Measurements from ENCODE around the gene SMIM33.
"Not testable (repeated sequence)": the region's sequence is repeated elsewhere in the genome, so short reads cannot be mapped to it uniquely, and the experiment has no call there.

SMIM33 gene

DNA sequence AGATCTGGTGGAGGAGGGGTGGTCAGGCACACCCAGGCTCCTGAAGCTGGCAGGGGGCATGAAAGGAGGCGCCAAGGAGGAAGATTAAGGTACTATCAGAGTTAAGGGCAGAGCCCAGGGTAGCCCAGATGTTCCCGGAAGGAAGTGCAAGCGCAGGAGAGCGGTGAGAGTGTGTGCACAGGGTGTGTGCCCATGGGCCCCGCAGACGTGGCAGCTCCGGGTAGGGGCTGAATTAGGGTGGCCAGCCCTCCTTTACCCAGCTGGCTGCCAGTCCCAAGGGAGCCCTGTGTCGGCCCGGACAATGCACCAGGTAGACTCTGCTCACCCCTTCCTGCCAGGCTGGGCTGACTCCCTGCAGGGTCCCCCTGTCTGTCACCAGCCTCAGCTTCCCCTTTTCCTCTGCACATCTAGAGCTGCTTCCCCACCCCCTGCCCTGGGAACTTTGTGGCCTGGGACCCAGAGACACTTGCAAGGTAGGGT, at the start of gene SMIM33:
SMIM33 (plus strand) TSS at position 184 of the 480 bp plus-strand sequence; CDS start at position 302, 118 bp downstream.
- DNase-seq = no peak

DNA sequence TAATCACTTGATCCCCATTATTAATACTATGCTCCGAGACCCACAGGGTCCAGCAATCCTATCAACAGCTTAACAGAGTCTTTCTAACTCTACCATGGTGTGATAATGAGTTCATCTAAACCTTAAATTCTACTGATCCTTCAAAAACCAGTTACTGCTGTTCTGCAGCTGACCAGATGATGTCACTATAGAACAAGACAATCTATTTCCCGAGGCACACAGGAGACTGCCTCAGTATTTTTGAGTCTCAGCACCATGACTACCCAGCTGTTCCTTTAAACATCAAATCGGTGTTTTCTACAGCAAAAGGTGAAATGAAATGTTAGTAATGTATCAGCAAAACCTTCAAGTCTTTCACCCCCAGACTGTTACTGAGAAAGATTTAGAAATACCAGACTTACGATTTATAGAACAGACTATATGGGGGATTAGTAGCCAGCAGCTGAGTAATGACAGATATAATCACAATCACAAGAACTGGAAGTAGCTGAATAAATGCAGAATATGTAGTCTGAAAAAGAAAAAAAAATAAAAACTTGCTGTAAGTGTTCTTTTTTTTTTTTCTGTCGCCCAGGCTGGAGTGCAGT, 48.4 kb upstream of the SMIM33 start:
- DNase-seq = peak in 12 of 58 donors; percentile 10 to 75 (median 20)

DNA sequence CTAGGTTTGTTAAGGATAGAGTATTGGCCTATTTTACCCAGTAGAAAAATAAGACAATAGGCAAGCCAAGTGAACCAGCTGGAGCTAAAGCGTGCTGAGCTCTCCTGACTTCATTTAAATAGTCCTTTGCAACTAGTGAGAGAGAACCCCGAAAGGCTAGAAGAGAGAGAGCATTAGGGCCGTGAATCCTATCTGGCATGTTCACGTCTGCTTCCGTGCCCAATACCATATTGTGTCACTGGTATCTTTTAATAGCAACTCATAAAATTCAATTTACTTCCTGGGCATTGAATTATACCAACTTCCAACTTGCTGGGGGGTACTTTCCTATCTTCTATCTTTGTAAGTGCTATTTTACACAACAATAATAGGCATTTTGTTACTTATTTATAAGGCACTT, 45.3 kb upstream of the SMIM33 start:
- no peak for DNase-seq

DNA sequence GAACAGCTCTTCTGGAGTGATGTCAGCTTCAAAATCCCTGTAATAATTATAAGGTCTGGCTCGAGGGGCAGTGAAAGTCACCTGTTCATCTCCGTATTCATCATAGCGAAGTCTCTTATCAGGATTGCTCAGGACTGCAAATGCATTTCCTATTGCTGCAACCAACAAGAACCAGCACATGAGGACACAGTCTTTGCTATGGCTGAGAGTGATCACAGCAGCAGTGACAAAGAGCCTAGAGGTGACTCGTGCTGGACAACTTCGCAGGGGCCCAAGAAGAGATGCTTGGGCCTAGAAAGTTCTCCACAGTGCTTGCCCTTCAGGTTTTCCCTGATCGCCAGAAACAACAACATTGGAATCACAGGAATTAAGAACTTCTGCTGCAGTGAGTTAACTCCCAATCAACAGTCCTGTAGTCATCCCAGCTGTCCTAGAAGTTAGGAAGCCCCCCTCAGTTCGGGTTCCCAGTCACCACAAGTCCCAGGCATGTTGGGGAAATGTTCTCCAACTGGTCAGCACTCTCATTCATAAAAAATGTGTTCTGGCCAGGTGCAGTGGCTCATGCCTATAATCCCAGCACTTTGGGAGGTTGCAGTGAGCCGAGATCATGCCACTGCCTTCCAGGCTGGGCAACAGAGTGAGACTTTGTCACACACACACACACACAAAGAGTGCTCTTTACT, 44.5 kb upstream of the SMIM33 start:
- no peak for DNase-seq

DNA sequence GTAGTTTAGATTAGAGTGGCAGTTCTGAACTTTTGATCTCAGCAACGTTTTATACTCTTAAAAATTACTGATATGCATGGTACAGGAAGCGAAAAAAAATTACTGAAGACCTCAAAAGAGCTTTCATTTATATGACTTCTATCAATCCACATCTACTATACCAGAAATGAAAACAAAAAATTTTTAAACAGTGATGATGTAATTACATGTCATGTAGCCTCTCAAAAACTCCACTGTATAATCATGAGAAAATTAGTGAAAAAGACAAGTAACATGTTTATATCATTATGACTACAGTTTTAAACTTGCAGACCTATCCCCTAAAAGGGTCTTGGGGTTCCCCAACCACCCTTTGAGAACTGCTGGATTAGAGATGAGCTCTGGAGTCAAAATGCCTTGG, 40.8 kb upstream of the SMIM33 start:
- DNase-seq = no peak

DNA sequence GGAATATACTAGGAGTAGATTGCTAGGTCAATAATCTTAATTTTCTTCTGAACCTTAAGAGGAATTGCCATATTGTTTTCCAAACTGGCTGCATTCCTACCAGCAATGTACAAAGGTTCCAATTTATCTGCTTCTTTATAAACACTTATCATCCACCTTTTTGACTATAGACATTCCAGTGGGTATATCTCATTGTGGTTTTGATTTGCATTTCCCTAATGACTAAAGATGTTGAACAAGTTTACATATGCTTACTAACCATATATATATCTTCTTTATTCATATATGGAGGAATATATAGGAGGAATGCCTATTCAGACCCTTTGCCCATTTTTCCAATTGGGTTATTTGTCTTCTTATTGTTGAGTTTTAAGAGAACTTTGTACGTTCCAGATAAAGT, 39.1 kb upstream of the SMIM33 start:
- DNase-seq = no peak

DNA sequence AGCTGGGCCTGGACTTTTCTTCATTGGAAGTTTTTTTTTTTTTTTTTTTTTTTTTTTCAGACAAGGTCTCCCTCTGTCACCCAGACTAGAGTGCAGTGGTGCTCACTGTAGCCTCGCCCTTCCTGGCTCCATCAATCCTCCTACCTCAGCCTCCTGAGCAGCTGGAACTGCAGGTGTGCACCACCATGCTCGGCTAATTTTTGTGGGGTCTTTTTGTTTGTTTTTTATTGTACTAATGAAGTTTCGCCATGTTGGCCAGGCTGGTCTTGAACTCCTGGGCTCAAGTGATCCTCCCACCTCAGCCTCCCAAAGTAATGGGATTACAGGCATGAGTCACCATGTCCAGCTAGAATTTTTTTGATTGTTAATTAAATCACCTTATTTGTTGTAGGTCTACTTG, 35.1 kb upstream of the SMIM33 start:
- no peak for DNase-seq

DNA sequence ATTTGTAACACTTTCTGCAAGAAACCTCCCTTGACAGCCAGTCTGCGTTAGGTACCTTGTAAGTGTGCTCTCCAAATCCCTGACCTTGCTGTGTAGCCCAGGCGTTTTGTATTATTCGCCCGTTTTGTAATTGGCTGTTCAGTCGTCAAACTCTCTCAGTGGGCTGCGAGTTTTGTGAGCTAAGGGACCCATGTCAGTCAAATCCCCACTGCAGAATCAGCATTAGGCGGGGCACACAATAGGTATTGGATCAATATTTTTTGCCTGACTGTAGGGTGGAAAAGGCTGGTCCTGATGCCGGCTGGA, 32.1 kb upstream of the SMIM33 start:
- DNase-seq = no peak

DNA sequence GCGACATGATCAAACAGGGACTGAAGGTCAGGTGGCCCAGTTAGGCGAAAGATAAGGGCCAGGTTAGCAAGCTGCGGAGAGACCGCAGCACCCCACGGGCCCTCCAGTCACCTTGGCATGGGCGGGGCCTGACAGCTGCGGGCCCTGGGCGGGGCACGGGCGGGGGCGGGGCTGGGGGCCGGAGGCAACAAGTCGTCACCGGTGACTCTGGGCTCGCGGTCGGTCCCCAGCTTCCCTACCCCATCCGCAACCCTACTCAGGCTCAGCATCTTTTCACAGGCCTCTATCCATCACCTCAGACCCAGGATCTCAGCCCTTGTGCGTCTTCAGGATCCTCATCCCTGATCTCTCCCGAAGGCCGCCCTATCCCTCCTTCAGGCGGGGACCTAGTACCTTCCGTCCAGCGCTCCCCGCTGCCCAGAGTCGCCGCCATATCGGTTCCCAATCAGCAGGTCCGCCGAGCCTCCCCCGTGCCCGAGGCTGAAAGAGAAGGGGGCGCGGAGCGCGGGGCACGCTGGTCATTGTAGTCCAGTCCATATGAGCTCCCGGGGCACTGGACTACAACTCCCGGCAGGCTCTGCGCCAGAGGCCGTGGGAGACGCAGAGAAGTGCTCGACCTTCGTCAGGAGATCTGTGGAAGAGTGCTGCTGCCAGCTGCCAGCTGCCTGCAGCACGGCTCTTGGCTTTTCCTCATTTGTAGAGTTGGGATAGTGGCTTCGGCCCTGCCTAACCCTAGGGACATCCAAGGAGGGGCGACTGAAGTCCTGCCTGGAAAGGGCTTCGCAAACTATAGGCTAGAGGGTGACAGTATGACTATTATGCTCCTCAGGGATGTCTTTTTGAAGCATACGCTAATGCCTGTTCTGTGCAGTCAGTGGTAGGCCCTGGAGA, 31.5 kb upstream of the SMIM33 start, which contains the start of gene DNAJC18:
DNAJC18 (minus strand) TSS at position 513 of the 891 bp plus-strand sequence; CDS start at position 433, 80 bp downstream.
- peak; percentile 66 to 98 (median 92) for DNase-seq

DNA sequence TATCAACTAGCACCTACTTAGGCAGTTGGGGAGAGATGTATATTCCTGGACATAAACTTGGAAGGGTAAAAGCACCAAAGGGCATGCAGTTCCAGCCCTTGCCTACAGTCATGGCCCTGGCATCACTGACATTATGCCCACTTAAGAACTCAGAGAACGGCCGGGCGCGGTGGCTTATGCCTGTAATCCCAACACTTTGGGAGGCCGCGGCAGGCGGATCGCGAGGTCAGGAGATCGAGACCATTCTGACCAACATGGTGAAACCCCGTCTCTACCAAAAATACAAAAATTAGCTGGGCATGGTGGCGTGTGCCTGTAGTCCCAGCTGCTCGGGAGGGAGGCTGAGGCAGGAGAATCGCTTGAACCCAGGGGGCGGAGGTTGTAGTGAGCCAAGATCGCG, 30.4 kb upstream of the SMIM33 start:
- not testable (repeated sequence) for DNase-seq

DNA sequence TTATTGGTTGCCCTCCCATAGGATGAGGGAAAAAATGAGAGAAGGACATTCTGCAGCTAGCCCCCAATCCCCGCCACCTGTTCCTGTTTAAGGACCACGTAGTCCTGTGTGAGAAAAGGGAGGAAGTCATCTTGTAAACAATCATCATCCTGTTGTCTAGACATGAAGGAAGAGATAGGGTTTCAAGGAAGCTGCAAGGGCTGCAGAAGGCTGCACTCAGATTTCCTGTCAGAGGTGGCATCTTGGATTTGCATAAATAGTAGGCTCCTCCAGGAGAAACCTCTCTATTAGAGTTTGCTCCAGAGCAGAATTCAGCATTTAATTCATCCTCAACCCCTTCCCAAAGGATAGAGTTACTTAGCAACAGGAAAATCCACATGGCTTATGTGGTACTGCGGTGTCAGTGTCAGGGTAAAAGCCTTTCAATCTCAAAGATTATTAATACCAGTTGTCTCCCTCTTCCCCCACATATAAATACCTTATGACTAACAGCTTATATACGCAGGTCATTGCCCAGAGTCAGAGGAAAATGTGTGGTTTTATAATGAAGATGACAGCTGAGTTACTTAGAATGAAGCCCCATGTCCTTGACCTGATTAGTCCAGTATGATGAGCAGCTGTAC, 26.9 kb upstream of the SMIM33 start:
- no peak for DNase-seq

DNA sequence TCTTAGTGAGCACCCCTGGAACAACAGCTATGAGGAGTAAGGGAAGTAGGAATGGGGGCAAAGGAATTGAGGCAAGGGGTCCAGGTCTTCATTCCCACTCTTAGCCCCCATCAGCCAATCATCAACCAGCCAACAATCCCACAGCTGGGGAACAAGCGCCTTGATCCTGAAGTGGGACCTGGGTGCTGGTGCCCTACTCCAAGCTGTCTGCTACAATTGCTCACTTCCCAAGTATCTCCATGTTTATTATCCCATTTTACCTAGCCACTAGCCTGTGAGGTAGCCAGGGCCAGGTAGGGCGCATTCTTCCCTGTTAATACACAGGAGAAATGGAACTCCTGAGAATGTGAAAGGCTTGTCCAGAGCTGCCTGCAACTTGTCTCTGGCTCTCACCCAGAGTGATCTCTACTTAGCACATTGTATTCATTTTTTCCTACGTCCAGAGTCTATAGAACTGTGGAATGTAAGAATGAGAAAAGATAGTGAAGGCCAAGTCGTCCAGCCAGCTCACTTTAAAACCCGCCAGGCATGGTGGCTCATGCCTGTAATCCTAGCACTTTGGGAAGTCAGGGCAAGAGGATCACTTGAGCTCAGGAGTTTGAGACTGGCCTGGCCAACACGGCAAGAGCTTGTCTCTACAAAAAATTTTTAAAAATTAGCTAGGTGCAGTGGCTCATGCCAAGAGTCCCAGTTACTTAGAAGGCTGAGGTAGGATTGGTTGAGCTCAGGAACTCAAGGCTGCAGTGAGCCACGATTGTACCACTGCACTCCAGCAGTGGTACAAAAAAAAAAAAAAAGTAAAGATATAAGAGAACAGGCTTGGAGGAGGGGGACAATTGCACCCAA, 25.3 kb upstream of the SMIM33 start:
- no peak for DNase-seq

DNA sequence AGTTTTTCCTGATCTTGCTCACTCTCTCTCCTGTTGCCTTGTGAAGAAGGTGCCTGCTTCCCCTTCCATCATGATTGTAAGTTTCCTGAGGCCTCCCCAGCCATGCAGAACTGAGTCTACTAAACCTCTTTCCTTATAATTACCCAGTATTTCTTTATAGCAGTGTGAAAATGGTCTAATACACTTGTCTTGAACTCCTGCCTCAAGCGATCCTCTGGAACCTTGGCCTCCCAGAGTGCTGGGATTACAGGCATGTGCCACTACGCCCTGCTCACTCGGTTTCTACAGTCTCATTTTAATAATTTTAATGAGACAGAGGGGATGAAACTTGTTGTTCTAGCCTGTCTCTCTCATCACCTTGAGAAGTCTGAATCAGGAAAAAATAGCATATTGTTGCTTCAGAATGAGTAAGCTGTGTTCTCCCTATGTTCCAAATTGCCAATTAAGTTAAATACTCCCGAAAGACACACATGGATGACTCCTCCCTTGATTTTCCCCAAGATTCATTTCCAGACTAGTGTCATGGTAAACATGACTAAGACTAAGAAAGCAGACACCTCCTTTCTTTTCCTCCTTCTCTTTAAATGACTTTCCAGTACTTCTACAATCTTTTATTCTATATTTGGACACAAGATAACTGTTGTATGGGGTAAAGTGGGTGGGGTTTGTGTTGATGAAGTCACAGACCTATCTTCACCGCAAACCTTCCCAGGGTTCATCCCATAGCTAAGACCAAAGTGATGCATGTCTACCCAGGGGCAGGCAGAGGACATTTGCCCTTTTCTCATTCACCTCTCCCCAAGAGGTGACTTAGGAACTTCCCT, 23.6 kb upstream of the SMIM33 start:
- no peak for DNase-seq

DNA sequence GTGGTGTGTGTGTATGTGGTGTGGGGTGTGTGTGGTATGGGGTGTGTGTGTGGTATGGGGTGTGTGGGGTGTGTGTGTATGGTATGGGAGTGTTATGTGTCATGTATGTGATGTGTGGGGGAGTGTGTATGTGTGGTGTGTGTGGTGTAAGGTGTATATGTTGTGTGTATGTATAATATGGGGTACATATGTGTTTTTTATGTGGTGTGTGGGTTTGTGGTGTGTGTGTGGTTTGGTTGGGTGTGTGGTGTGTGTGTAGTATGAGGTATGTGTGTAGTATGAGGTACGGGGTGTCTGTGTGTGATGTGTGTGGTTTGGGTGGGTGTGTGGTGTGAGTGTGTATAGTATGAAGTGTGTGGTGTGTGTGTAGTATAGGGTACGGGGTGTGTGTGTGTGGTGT, 19.6 kb upstream of the SMIM33 start:
- no peak for DNase-seq

DNA sequence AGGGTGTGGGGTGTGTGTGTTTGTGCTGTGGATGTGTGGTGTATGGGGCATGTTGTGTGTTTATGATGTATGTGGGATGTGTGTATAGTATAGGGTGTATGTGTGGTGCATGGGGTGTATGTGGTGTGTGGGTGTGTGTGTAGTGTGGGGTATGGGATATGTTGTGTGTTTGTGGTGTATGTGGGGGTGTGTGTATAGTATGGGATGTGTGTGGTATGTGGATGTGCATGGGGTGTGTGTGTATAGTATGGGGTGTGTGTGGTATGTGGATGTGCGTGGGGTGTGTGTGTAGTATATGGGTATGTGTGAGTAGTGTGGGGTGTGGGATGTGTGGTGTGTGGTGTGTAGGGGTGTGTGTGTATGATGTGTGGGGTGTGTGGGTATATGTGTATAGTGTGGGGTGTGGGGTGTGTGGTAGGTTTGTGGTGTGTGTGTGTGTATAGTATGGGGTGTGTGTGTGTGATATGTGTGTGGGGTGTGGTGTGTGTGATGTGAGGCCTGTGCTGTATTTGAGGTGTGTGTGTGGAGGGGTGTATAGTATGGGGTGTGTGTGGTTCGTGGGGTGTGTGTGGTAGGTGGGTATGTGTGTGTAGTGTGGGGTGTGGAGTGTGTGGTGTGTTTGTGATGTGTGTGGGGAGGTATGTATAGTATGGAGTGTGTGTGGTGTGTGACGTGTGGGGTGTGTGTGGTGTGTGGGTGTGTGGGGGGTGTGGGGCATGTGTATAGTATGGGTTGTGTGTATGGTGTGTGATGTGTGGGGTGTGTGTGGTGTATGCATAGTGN, 18.7 kb upstream of the SMIM33 start:
- no peak for DNase-seq

DNA sequence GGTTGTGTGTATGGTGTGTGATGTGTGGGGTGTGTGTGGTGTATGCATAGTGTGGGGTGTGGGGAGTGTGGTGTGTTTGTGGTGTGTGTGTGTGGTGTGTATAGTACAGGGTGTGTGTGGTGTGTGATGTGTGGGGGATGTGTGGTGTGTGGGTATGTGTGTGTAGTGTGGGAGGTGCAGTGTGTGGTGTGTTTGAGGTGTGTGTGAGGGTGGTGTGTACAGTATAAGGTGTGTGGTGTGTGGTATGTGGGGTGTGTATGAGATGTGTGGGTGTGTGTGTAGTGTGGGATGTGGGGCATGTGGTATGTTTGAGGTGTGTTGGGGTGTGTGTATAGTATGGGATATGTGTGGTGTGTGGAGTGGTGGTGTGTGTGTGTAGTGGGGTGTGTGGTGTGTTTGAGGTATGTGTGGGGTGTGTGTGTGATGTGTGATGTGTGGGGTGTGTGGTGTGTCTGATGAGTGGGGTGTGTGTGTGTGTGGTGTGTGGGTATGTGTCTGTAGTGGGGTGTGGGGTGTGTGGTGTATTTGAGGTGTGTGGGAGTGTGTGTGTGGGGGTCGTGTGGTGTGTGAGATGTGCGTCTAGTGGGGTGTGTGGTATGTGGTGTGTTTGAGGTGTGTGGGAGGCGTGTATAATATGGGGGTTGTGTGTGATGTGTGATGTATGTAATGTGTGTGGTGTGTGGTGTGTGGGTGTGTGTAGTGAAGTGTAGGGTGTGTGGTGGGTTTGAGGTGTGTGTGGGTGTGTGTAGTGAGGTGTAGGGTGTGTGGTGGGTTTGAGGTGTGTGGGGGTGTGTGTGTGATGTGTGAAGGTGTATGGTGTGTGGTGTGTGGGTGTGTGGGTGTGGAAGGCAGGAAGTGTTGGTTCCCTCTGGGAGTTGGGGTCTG, 16.9 kb upstream of the SMIM33 start:
- no peak for DNase-seq

DNA sequence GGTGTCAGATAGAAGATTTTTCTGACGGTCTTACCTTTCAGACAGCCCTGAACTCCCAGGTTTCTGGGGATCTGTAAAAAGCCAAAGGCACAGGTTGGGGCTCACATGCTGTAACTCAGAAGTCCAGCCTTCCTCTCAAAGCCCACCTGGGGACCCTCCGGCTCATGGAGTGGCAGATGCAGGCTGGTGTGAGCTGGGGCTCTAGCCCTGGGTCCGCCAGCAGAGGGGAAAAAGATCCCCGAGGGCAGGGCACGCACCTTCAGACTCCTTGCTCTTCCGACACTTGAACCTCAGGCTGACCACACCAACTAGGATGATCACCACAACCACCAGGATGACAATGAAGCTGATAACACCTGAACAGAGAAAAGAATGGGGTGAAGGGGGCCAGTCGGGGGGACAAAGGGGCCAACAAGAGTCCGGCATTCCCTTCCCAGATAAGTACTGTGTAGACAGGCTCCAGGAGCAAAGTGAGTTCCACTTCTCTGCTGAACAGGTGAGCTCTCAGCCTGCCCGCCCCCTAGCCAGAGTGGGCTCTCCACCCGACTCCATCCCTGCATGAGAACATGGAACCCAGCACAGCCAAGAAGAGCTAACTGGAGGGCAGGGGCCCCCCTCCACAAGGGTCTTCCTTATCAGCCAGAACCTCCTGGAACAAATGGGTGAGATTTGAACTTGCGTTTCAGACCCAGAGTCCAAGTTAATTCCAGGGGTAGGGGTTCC, 16.1 kb upstream of the SMIM33 start:
- DNase-seq = no peak
